ENCODE measurements around the gene ZNF3. TPM values are rescaled to one million over a fixed set of nuclear protein-coding genes. Genes with fewer than 3 reads are reported as not detected.

ZNF3 gene
- total and polyA plus RNA-seq, 9 of the 15 experiments (the other 6 are each of a cell fraction or from before 2014, with no cell fraction given), result 30.0 to 64.9 (median 51.5) TPM

DNA sequence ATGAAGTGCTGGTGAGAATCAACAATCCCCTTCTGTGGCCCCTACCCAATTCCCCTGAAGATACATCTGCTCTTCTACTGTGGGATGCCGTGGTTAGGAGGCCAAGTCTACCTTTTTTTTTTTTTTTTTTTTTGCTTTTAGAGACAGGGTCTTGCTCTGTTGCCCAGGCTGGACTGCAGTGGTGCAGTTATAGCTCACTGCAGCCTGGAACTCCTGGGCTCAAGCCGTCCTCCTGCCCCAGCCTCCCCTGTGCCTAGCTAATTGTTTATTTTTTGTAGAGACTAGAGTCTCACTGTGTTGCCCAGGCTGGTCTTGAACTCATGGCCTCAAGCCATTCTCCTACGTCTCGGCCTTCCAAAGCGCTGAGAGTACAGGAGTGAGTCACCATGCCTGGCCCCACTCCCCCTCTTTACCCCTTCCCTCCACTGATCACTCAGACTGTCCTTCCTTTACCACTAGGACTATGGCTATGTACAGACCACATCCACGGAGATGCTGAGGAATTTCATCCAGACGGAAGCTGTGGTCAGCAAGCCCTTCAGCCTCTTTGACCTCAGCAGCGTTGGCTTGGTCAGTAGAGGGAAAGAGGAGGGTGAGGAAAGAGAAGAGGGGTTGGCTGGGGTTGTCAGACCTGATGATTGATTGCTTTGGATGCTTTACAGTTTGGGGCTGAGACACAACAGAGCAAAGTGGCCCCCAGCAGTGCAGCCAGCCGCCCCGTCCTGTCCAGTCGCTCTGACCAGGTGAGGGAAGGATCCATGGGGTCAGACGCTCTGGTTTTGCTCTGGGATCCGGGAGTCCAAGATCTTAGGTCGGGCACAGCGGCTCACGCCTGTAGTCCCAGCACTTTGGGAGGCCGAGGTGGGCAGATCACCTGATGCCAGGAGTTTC lies 21.7 kb upstream of the ZNF3 start (continued):
- TF ChIP-seq MAZ (CRISPR knock-in tag; conservative IDR thresholded peaks at IDR 0.05 in 1 of 2, IDR thresholded peaks at IDR 0.05 in 1 of 2) (no peak), SREBF1 (IDR thresholded peaks at IDR 0.05; ENCODE audit: borderline replicate concordance, low read depth, low read length) (no peak), MEIS2 (IDR thresholded peaks at IDR 0.05; ENCODE audit: partially characterized antibody) (peak; percentile 80), PBX2 (CRISPR knock-in tag; IDR thresholded peaks at IDR 0.05; ENCODE audit: low read depth) (peak; percentile 48; the same call in 1 of the 2 replicates), PBX2 (tag; conservative IDR thresholded peaks at IDR 0.05; ENCODE audit: low read depth) (peak; percentile 54; the same call in 1 of the 2 replicates), ZNF347 (CRISPR knock-in tag; IDR thresholded peaks at IDR 0.05; ENCODE audit: low read depth) (no peak), ZNF445 (CRISPR knock-in tag; IDR thresholded peaks at IDR 0.05; ENCODE audit: low read depth) (no peak), ZNF586 (CRISPR knock-in tag; conservative IDR thresholded peaks at IDR 0.05) (no peak), CREM (IDR thresholded peaks at IDR 0.05; ENCODE audit: low read depth) (no peak), ZNF23 (CRISPR knock-in tag; IDR thresholded peaks at IDR 0.05) (no peak), ELK3 (CRISPR knock-in tag; IDR thresholded peaks at IDR 0.05) (no peak), RAD21 (CRISPR knock-in tag; conservative IDR thresholded peaks at IDR 0.05 in 1 of 2, IDR thresholded peaks at IDR 0.05 in 1 of 2) (no peak), CBX3 (IDR thresholded peaks at IDR 0.05; ENCODE audit: borderline replicate concordance in 1 of 2, low read length in 2 of 2) (no peak)
- TF ChIP-seq, protein P1, sequence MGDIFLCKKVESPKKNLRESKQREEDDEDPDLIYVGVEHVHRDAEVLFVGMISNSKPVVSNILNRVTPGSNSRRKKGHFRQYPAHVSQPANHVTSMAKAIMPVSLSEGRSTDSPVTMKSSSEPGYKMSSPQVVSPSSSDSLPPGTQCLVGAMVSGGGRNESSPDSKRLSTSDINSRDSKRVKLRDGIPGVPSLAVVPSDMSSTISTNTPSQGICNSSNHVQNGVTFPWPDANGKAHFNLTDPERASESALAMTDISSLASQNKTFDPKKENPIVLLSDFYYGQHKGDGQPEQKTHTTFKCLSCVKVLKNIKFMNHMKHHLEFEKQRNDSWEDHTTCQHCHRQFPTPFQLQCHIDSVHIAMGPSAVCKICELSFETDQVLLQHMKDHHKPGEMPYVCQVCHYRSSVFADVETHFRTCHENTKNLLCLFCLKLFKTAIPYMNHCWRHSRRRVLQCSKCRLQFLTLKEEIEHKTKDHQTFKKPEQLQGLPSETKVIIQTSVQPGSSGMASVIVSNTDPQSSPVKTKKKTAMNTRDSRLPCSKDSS (IDR thresholded peaks at IDR 0.05; ENCODE audit: low read depth, partially characterized antibody), result no peak
- TF ChIP-seq, protein P2, sequence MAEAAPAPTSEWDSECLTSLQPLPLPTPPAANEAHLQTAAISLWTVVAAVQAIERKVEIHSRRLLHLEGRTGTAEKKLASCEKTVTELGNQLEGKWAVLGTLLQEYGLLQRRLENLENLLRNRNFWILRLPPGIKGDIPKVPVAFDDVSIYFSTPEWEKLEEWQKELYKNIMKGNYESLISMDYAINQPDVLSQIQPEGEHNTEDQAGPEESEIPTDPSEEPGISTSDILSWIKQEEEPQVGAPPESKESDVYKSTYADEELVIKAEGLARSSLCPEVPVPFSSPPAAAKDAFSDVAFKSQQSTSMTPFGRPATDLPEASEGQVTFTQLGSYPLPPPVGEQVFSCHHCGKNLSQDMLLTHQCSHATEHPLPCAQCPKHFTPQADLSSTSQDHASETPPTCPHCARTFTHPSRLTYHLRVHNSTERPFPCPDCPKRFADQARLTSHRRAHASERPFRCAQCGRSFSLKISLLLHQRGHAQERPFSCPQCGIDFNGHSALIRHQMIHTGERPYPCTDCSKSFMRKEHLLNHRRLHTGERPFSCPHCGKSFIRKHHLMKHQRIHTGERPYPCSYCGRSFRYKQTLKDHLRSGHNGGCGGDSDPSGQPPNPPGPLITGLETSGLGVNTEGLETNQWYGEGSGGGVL (CRISPR knock-in tag; IDR thresholded peaks at IDR 0.05), result no peak
- TF ChIP-seq, protein P3, sequence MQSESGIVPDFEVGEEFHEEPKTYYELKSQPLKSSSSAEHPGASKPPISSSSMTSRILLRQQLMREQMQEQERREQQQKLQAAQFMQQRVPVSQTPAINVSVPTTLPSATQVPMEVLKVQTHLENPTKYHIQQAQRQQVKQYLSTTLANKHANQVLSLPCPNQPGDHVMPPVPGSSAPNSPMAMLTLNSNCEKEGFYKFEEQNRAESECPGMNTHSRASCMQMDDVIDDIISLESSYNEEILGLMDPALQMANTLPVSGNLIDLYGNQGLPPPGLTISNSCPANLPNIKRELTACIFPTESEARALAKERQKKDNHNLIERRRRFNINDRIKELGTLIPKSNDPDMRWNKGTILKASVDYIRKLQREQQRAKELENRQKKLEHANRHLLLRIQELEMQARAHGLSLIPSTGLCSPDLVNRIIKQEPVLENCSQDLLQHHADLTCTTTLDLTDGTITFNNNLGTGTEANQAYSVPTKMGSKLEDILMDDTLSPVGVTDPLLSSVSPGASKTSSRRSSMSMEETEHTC (IDR thresholded peaks at IDR 0.05), result no peak
- TF ChIP-seq, protein P4, sequence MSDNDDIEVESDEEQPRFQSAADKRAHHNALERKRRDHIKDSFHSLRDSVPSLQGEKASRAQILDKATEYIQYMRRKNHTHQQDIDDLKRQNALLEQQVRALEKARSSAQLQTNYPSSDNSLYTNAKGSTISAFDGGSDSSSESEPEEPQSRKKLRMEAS (CRISPR knock-in tag; IDR thresholded peaks at IDR 0.05), result no peak
